ENCODE results near the gene ATP4B.

ATP4B gene

DNA sequence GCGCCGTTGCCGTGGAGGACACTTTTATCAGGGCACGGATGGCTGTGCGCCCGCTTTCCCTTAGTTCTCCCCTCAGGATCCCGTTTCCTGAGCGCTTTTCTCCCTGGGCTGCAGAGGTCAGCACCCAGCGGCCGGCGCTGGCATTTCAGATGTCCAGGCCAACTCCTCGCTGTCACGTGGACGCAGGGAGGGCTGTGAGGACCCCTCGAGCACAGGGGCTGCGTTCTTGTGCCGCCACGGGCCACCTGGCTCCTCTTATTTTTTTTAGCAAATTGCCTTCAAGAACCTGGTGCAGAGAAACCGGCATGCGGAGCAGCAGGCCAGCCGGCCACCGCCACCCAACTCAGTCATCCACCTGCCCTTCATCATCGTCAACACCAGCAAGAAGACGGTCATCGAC, 22.3 kb downstream of the ATP4B start:
- Histone ChIP-seq H3K9ac (ENCODE audit: low read depth, low read length, poor library complexity, severe bottlenecking) (no peak overlapping the region), H3K79me2 (ENCODE audit: insufficient read depth, low read length) (no peaks in the 10 kb centered on the region), H3K9me3 (ENCODE audit: insufficient read depth, low read depth, low read length) (no peaks in the 10 kb centered on the region), H3K4me2 (ENCODE audit: low read depth, low read length, poor library complexity, severe bottlenecking) (no peak overlapping the region), H3K4me1 (ENCODE audit: insufficient read depth, low read length, poor library complexity, severe bottlenecking) (no peaks in the 10 kb centered on the region), H3K9me2 (replicated peaks; ENCODE audit: low read depth, low read length) (no peaks in the 10 kb centered on the region), H3F3A (ENCODE audit: low read depth) (no peaks in the 10 kb centered on the region), H3K27me3 (ENCODE audit: insufficient read depth, low read length, poor library complexity, severe bottlenecking) (no peaks in the 10 kb centered on the region), H3K36me3 (ENCODE audit: insufficient read depth, low read length) (no peaks in the 10 kb centered on the region), H2AFZ (ENCODE audit: low read length) (no peak overlapping the region), H3K4me3 (ENCODE audit: low read length, poor library complexity, severe bottlenecking) (no peak overlapping the region), H4K20me1 (ENCODE audit: insufficient read depth, low read length, poor library complexity, severe bottlenecking) (no peaks in the 10 kb centered on the region)
- TF ChIP-seq, protein P1, sequence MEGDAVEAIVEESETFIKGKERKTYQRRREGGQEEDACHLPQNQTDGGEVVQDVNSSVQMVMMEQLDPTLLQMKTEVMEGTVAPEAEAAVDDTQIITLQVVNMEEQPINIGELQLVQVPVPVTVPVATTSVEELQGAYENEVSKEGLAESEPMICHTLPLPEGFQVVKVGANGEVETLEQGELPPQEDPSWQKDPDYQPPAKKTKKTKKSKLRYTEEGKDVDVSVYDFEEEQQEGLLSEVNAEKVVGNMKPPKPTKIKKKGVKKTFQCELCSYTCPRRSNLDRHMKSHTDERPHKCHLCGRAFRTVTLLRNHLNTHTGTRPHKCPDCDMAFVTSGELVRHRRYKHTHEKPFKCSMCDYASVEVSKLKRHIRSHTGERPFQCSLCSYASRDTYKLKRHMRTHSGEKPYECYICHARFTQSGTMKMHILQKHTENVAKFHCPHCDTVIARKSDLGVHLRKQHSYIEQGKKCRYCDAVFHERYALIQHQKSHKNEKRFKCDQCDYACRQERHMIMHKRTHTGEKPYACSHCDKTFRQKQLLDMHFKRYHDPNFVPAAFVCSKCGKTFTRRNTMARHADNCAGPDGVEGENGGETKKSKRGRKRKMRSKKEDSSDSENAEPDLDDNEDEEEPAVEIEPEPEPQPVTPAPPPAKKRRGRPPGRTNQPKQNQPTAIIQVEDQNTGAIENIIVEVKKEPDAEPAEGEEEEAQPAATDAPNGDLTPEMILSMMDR (conservative IDR thresholded peaks at IDR 0.05; ENCODE audit: low read length) = no peak
- TF ChIP-seq EZH2phosphoT487 (IDR thresholded peaks at IDR 0.05; ENCODE audit: borderline replicate concordance) = no peak

DNA sequence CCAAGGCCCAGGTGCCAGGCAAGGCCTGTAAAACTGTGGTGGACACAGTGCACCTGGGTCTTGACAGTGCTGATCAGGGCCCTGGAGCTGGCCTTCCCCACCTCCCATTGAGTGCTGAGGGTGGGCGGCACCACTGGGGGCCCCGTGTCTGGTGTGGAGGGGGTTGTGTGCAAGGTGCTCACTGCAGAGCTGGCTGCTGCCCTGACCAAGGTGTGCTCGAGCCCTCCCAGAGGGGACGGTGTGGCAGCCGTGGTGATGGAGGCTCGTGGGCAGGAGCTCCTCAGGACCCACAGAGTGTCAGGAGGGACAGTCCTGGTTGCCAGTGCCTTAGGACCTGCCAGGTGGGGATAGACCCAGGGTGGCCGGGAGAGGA, 23.0 kb downstream of the ATP4B start:
- H2AFZ ChIP-seq (ENCODE audit: low read length) = no peak overlapping the region
- no peaks in the 10 kb centered on the region for H3K9me2 ChIP-seq (replicated peaks; ENCODE audit: low read depth, low read length)
- no peaks in the 10 kb centered on the region for H3K36me3 ChIP-seq (ENCODE audit: insufficient read depth, low read length)
- H3K27me3 ChIP-seq (ENCODE audit: insufficient read depth, low read length, poor library complexity, severe bottlenecking) = no peaks in the 10 kb centered on the region
- H3K9ac ChIP-seq (ENCODE audit: low read depth, low read length, poor library complexity, severe bottlenecking) = no peak overlapping the region
- no peak overlapping the region for H3K4me2 ChIP-seq (ENCODE audit: low read depth, low read length, poor library complexity, severe bottlenecking)
- no peak overlapping the region for H3K4me3 ChIP-seq (ENCODE audit: low read length, poor library complexity, severe bottlenecking)
- H3F3A ChIP-seq (ENCODE audit: low read depth) = no peaks in the 10 kb centered on the region
- TF ChIP-seq, protein P1 (conservative IDR thresholded peaks at IDR 0.05; ENCODE audit: low read length) = no peak
- TF ChIP-seq EZH2phosphoT487 (IDR thresholded peaks at IDR 0.05; ENCODE audit: borderline replicate concordance) = no peak
- no peaks in the 10 kb centered on the region for H3K4me1 ChIP-seq (ENCODE audit: insufficient read depth, low read length, poor library complexity, severe bottlenecking)
- no peaks in the 10 kb centered on the region for H4K20me1 ChIP-seq (ENCODE audit: insufficient read depth, low read length, poor library complexity, severe bottlenecking)
- no peaks in the 10 kb centered on the region for H3K9me3 ChIP-seq (ENCODE audit: insufficient read depth, low read depth, low read length)
- no peaks in the 10 kb centered on the region for H3K79me2 ChIP-seq (ENCODE audit: insufficient read depth, low read length)

DNA sequence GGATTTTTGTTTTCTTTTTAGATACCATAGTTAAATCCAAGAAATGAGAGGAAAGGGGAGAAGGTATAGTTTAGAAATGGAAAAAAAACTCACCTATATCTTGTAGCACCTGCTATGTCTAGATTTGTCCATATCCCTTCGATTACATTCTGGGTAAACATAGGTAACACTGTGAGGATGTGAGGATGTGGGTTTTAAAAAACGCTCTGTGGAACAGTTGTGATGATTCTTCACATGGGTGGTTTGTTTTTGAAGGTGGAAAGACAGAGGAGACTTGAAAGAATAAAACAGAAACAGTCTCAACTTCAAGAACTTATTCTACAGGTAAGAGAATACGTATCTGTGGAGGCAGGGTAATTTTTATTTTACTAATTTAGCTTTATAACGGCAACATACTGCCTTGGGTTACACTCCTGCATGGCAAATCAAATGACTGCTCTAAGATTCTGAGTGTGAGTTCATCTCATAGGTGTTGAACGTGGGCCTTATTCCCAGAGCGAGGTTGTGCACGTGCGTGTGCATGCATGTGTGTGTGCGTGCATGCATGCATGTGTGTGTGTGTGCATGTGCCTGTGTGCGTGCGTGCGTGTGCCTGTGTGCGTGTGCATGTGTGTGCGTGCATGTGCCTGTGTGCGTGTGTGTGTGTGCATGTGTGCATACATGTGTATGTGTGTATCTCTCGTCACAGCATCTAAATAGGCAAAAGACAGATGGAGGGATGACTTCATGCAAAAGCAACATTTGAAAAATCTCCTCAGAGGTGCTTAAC, 23.5 kb downstream of the ATP4B start:
- Histone ChIP-seq H3K4me3 (ENCODE audit: low read length, poor library complexity, severe bottlenecking) (no peak overlapping the region), H3K79me2 (ENCODE audit: insufficient read depth, low read length) (no peaks in the 10 kb centered on the region), H3K9me2 (replicated peaks; ENCODE audit: low read depth, low read length) (no peaks in the 10 kb centered on the region), H2AFZ (ENCODE audit: low read length) (no peak overlapping the region), H3K9ac (ENCODE audit: low read depth, low read length, poor library complexity, severe bottlenecking) (no peak overlapping the region), H3F3A (ENCODE audit: low read depth) (no peaks in the 10 kb centered on the region), H4K20me1 (ENCODE audit: insufficient read depth, low read length, poor library complexity, severe bottlenecking) (no peaks in the 10 kb centered on the region), H3K36me3 (ENCODE audit: insufficient read depth, low read length) (no peaks in the 10 kb centered on the region), H3K4me2 (ENCODE audit: low read depth, low read length, poor library complexity, severe bottlenecking) (no peak overlapping the region), H3K4me1 (ENCODE audit: insufficient read depth, low read length, poor library complexity, severe bottlenecking) (no peaks in the 10 kb centered on the region), H3K9me3 (ENCODE audit: insufficient read depth, low read depth, low read length) (no peaks in the 10 kb centered on the region), H3K27me3 (ENCODE audit: insufficient read depth, low read length, poor library complexity, severe bottlenecking) (no peaks in the 10 kb centered on the region)
- TF ChIP-seq, protein P1 (conservative IDR thresholded peaks at IDR 0.05; ENCODE audit: low read length) = no peak
- TF ChIP-seq EZH2phosphoT487 (IDR thresholded peaks at IDR 0.05; ENCODE audit: borderline replicate concordance) = no peak
